ENCODE measurements around the gene GMEB2. TPM values are rescaled to one million over a fixed set of nuclear protein-coding genes. Genes with fewer than 3 reads are reported as not detected.

Gene GMEB2
- total RNA-seq, 3 donors from 2014 or later, result 6.6 to 11.0 (median 10.2) TPM

- Histone ChIP-seq H3K27ac (no peak overlapping the region), H3K4me1 (no peaks in the 10 kb centered on the region), H3K27me3 (no peaks in the 10 kb centered on the region), H3K36me3 (peaks cover 11% of the 10 kb centered on the region), H3K4me3 (no peak overlapping the region), H3K9me3 (no peaks in the 10 kb centered on the region)
- intact Hi-C loops (cut with DNase I; ENCODE audit: low total_unique reads), result no loop called here
- TF ChIP-seq POLR2A (IDR thresholded peaks at IDR 0.05), result no peak
- TF ChIP-seq POLR2AphosphoS5 (IDR thresholded peaks at IDR 0.05), result no peak
- no peak for TF ChIP-seq CTCF (IDR thresholded peaks at IDR 0.05)
- no peak for DNase-seq (ENCODE audit: low spot score in 2 of 2)
These were observed 63.5 kb downstream of the GMEB2 start for GRCh38 chr20:63563225-63563935.

- Histone ChIP-seq H3K27me3 (no peaks in the 10 kb centered on the region), H3K4me3 (no peak overlapping the region), H3K27ac (no peak overlapping the region), H3K4me1 (no peaks in the 10 kb centered on the region), H3K36me3 (peaks cover 11% of the 10 kb centered on the region), H3K9me3 (no peaks in the 10 kb centered on the region)
- TF ChIP-seq POLR2AphosphoS5 (IDR thresholded peaks at IDR 0.05), result no peak
- TF ChIP-seq CTCF (IDR thresholded peaks at IDR 0.05), result no peak
- no peak for TF ChIP-seq POLR2A (IDR thresholded peaks at IDR 0.05)
- intact Hi-C loops (cut with DNase I; ENCODE audit: low total_unique reads), result no loop called here
- DNase-seq (ENCODE audit: low spot score in 2 of 2), result no peak
These were observed 64.3 kb downstream of the GMEB2 start for GRCh38 chr20:63562461-63563224.

- Histone ChIP-seq H3K9me3 (no peaks in the 10 kb centered on the region), H3K36me3 (peaks cover 11% of the 10 kb centered on the region), H3K27me3 (no peaks in the 10 kb centered on the region), H3K4me3 (no peak overlapping the region), H3K4me1 (no peaks in the 10 kb centered on the region), H3K27ac (no peak overlapping the region)
- no peak for DNase-seq (ENCODE audit: low spot score in 2 of 2)
- intact Hi-C loops (cut with DNase I; ENCODE audit: low total_unique reads), result no loop called here
- TF ChIP-seq POLR2A (IDR thresholded peaks at IDR 0.05), result no peak
- no peak for TF ChIP-seq CTCF (IDR thresholded peaks at IDR 0.05)
- no peak for TF ChIP-seq POLR2AphosphoS5 (IDR thresholded peaks at IDR 0.05)
These were observed 65.1 kb downstream of the GMEB2 start for GRCh38 chr20:63561624-63562396.

GRCh38 chr20:63560856-63561609 lies 65.9 kb downstream of the GMEB2 start:
- no peaks in the 10 kb centered on the region for H3K4me1 ChIP-seq
- H3K9me3 ChIP-seq, result no peaks in the 10 kb centered on the region
- no peaks in the 10 kb centered on the region for H3K27me3 ChIP-seq
- no peak overlapping the region for H3K27ac ChIP-seq
- intact Hi-C loops (cut with DNase I; ENCODE audit: low total_unique reads), result no loop called here
- TF ChIP-seq POLR2A (IDR thresholded peaks at IDR 0.05), result no peak
- TF ChIP-seq POLR2AphosphoS5 (IDR thresholded peaks at IDR 0.05), result no peak
- no peak for TF ChIP-seq CTCF (IDR thresholded peaks at IDR 0.05)
- H3K36me3 ChIP-seq, result peaks cover 11% of the 10 kb centered on the region
- no peak overlapping the region for H3K4me3 ChIP-seq
- DNase-seq (ENCODE audit: low spot score in 2 of 2), result no peak
